Endometrial microvascular endothelial cells (primary cell): ENCODE measurements around the gene AEBP1. TPM values are rescaled to one million over a fixed set of nuclear protein-coding genes. Genes with fewer than 3 reads are reported as not detected.

Source experiments
- in situ Hi-C: cut with HindIII; loops from 2 replicates; pipeline ENCODE4 v1.10.0; 2017; ENCODE audit warnings: low sequenced_read_pairs, low pct_unique_long_range_greater_than_20kb; ENCODE audit errors: inconsistent ontology term
- total RNA-seq: library from RNA; depleted of rRNA; stranded (reverse); fragments of >200 nt; gene quantifications from one replicate; pipeline ENCODE4 v1.2.3, GENCODE V29; 2015; ENCODE audit errors: inconsistent ontology term

Gene AEBP1
- total RNA-seq, 1 donor from 2014 or later: 23.8 TPM

DNA sequence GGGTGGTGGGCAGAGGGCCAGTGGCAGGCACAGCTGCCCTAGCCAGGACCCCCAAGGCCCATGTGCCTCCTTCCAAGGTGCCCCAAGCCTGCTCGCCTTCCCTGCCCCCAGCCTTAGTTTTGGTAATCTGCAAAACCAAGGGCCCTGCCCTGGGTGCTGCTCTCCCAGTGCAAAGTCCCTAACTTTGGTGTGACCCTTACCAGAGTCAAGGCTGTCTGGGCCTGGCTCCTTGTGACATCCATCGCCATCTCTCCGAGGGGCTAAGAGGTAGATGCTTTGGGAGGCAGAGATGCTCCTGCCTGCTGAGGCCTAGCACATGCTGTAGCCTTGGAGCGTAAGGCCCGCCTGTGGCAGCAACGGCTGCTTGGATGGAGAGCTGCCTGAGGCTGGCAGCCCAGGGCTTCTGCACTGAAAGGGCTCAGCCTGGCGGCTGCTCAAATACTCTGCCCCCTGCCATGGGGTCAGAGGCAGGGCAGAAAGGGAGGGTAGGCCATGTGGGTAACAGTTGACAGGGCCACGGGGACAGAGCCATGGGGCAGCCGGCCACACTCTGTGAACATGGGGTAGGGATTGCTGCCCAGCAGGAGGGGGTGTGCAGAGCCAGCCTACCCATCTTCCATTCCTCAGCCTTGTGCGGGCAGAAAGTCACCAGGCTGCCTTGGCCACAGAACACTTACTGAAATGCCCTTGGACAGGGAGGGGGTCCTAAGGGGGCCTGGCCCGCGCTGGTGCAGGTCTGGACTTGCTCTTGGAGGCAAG is 54.9 kb downstream of the AEBP1 start:
- in situ Hi-C loops: no loop called here

DNA sequence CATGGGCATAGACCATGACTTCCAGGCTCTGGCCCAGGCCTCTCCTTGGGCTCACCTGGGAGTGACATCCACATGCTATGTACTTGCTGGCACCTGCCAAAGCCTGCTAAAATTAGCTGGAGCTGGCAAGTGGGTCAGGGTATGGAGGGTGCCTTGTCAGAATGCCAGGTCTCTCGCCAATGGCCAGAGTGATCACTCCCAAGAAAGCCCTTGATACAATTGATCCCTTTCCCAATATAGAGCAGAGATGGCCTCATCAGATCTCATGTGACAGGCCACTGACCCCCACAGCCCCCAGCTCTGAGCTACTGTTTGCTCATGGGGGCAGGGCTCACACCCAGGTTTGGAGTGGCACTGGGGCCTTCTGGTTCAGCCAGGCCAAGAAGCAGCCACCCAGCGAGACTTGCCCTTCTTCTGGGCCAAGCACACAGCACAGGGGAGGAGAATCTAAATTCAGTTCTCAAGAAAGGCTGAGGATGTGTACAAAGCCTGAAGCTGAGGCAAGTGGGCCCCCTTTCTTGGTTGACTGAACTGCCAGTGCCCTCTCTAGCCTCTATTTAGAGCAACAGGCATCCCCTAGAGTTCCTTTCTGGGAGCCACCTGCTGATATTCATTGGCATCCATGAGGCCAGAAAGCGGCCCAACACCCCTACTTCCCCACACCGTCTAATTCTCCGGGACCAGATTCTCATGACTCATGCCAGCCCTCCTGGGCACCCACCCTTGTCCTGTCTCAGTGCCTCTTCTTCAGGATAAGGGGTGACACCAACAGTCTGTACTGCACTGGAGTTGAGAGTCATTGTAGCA is 55.9 kb downstream of the AEBP1 start:
- in situ Hi-C loops: no loop called here

DNA sequence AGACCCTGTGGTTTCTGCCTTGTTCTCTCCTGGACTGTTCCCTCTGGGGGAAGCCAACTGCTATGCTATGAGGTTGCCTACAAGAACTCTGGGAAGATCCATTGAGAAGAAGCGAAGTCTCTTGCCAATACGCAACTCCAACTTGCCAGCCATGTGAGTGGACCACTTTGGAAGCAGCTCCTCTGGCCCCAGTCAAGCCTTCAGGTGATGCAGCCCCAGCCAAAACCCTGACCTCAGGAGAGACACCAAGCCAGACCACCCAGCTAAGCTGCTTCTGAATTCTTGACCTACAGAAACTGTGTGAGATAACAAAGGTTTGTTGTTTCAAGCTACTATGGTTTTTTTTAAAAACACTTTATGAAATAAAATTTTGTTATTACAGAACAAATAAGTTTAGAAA is 57.2 kb downstream of the AEBP1 start:
- in situ Hi-C loops: no loop called here

DNA sequence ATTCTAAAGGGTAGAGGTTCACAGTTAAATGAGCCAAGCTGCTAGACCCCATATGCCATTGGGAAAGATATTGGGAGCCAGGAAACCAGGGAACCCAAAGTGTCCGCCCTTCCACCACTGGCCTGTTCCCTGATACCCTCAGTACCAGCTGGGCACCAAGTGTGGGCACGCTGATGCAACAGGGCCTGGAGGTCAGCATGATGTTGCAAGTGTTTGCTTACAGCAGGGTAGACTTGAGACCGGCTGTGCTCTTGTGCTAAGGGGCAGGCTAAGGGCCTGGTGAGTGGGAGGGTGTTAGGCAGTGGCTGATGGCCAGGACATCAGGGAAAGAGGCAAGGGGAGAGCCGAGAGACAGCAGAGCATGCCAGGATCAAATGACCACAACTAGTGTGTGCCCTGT is 58.0 kb downstream of the AEBP1 start:
- in situ Hi-C loops: no loop called here

DNA sequence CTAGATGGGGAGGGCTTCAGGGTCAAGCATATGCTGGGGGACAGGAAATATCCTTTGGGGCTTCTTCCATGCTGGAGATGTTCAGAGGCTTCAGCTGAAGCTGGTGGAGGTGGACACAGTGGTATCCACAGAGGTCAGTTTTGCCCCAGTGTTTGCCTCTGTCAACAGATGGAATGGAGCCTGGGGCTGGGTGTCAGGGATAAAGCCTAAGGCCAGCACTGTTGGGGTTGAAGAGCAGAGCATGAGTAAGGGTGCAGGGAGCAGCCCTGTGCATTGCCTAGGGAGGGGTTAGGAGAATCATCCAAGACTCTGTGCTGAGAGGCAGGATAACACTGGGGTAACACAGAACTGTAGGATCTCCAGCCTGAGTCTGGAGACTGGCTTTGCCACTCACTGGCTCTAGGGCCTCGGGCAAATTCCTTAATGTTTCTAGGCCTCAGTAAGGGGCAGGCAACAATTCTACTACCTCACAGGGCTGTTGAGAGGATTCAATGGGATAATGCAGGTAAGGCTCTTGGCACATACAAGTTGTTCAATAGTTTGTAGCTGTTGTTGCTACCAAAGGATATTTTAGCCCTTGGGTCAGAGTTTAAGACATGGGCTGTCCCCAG is 58.7 kb downstream of the AEBP1 start:
- in situ Hi-C loops: no loop called here

DNA sequence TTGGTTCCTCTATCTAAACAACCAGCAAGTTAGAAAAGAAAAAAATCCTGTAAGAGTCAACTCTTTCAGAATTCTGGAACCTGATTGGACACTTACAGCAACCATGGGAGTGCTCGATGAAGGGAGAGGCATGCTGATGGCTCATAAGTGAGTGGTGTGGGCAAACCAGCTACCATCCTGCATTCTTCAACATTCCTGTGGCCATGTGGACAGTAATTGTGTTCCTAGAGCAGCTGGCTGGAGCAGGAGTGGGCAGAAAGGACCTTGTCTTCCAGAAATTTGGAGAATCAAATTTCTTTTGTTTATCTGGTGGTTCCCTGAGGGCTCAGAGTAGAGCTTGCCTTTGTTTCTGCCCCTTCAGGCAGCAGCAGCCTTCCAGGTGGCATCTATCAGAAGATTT is 59.4 kb downstream of the AEBP1 start:
- in situ Hi-C loops: no loop called here

Other genes starting within 250 kb of the AEBP1 start
- gene MRPS24, start 234.8 kb upstream of the AEBP1 start, total RNA-seq: 155 TPM
- gene URGCP, start 197.7 kb upstream of the AEBP1 start, total RNA-seq: 20.0 TPM
- 24.8 TPM for gene UBE2D4, start 177.9 kb upstream of the AEBP1 start, total RNA-seq
- gene SPDYE1, start 106.4 kb upstream of the AEBP1 start, total RNA-seq: not detected
- 199 TPM for gene DBNL, start 59.6 kb upstream of the AEBP1 start, total RNA-seq
- gene PGAM2, start 38.8 kb upstream of the AEBP1 start, total RNA-seq: not detected
- gene POLM, start 21.8 kb upstream of the AEBP1 start, total RNA-seq: 24.1 TPM
- 102 TPM for gene POLD2, start 19.2 kb downstream of the AEBP1 start, total RNA-seq
- not detected for gene MYL7, start 37.0 kb downstream of the AEBP1 start, total RNA-seq
- 0.28 TPM for gene GCK, start 85.1 kb downstream of the AEBP1 start, total RNA-seq
- 135 TPM for gene YKT6, start 96.6 kb downstream of the AEBP1 start, total RNA-seq
- not detected for gene CAMK2B, start 221.2 kb downstream of the AEBP1 start, total RNA-seq